ENCODE data around the gene PRR20D. TPM values are rescaled to one million over a fixed set of nuclear protein-coding genes. Genes with fewer than 3 reads are reported as not detected.
"Not testable (repeated sequence)": the region's sequence is repeated elsewhere in the genome, so short reads cannot be mapped to it uniquely, and the experiment has no call there.

The PRR20D gene
- total RNA-seq, 1 donor from 2014 or later: not detected

DNA sequence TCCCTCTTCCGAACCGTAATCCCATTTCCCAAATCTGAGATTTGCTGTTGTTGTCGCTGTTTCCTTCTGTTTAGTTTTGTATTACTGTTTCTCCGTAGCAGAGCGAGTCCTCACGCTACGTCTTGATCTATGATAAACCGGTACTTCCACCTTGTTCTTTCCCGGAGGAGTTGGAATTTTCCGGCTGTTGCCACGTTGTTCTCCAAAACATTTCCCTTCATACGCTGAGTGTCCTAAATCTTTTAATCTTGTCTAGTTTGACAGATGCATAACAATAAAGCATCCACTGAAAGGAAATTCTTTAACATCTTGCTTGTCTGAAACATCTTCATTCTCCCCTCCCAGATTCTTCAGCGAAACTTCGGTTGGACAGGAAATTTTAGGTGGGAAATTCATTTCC, 12.3 kb upstream of the PRR20D start:
- H3K4me1 ChIP-seq (ENCODE audit: control insufficient read depth in 3 of 3, insufficient read depth in 3 of 3, low read length in 3 of 3); H3K27ac ChIP-seq (ENCODE audit: low read depth, low read length); H3K36me3 ChIP-seq (ENCODE audit: control insufficient read depth in 3 of 3, insufficient read depth in 3 of 3, low read length in 3 of 3): not testable (repeated sequence)

DNA sequence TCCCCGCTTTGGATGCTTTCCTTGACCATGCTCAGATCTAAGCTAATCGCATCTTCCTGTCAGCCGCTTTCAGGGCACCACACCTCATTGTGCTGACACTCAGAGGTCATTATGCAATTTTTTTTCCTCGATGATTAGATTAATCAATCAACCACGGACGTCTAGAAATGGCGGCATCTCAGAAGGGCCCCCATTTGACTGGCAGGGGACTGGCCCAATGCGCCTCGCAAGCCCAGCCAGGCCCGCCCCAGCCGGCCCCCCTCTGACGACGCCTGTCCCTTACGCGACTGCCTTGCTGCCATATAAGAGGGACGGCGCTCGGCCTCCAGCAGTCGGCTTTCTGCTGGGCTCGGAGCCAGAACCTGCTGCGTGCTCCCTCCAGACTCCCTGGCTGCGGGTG, 6.7 kb upstream of the PRR20D start, which contains the start of gene PRR20C:
Gene PRR20C (plus strand): TSS at position 301 of the 400 bp plus-strand sequence. CDS start 387 bp downstream, outside the sequence.
- not testable (repeated sequence) for H3K9ac ChIP-seq (ENCODE audit: low read depth in 1 of 3, low read length in 3 of 3); H3K27me3 ChIP-seq (ENCODE audit: control insufficient read depth in 3 of 3, insufficient read depth in 3 of 3, low read length in 3 of 3)

More for the DNA sequence above, 12.3 kb upstream of the PRR20D start:
- not testable (repeated sequence) for H3K4me3 ChIP-seq (ENCODE audit: low read length in 3 of 3); H3K9ac ChIP-seq (ENCODE audit: low read depth in 1 of 3, low read length in 3 of 3); H3K27me3 ChIP-seq (ENCODE audit: control insufficient read depth in 3 of 3, insufficient read depth in 3 of 3, low read length in 3 of 3); H3K9me3 ChIP-seq (ENCODE audit: control insufficient read depth in 3 of 3, low read length in 3 of 3)

DNA sequence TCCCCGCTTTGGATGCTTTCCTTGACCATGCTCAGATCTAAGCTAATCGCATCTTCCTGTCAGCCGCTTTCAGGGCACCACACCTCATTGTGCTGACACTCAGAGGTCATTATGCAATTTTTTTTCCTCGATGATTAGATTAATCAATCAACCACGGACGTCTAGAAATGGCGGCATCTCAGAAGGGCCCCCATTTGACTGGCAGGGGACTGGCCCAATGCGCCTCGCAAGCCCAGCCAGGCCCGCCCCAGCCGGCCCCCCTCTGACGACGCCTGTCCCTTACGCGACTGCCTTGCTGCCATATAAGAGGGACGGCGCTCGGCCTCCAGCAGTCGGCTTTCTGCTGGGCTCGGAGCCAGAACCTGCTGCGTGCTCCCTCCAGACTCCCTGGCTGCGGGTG, 6.5 kb downstream of the PRR20D start, which contains the start of gene PRR20E:
Gene PRR20E (plus strand): TSS at position 301 of the 400 bp plus-strand sequence. CDS start 387 bp downstream, outside the sequence.
- H3K4me1 ChIP-seq (ENCODE audit: control insufficient read depth in 3 of 3, insufficient read depth in 3 of 3, low read length in 3 of 3); H3K36me3 ChIP-seq (ENCODE audit: control insufficient read depth in 3 of 3, insufficient read depth in 3 of 3, low read length in 3 of 3); H3K9me3 ChIP-seq (ENCODE audit: control insufficient read depth in 3 of 3, low read length in 3 of 3); H3K27ac ChIP-seq (ENCODE audit: low read depth, low read length); H3K4me3 ChIP-seq (ENCODE audit: low read length in 3 of 3); H3K27me3 ChIP-seq (ENCODE audit: control insufficient read depth in 3 of 3, insufficient read depth in 3 of 3, low read length in 3 of 3); H3K9ac ChIP-seq (ENCODE audit: low read depth in 1 of 3, low read length in 3 of 3): not testable (repeated sequence)

More for the DNA sequence above, 6.7 kb upstream of the PRR20D start, which contains the start of gene PRR20C:
- H3K4me1 ChIP-seq (ENCODE audit: control insufficient read depth in 3 of 3, insufficient read depth in 3 of 3, low read length in 3 of 3); H3K36me3 ChIP-seq (ENCODE audit: control insufficient read depth in 3 of 3, insufficient read depth in 3 of 3, low read length in 3 of 3); H3K9me3 ChIP-seq (ENCODE audit: control insufficient read depth in 3 of 3, low read length in 3 of 3); H3K4me3 ChIP-seq (ENCODE audit: low read length in 3 of 3); H3K27ac ChIP-seq (ENCODE audit: low read depth, low read length): not testable (repeated sequence)

DNA sequence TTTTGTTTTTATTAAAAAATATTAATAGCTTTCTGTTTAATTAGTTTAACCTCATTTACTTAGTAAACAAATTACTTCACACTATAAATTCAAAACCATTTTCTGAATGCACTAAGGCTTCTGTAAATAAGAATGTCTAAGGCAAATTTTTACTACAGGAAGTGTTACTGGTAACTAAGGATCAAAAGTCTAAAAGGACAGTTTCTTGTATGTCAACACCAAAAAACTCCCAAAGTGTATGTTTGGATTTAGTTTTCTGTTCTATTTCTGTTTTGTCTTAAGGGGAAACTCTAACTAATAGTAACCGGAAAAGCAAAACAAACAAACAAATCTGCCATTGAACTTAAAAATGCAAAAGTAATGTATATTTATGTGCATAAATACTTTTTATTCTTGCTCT, 31.2 kb downstream of the PRR20D start:
- Histone ChIP-seq H3K4me1 (ENCODE audit: control insufficient read depth in 3 of 3, insufficient read depth in 3 of 3, low read length in 3 of 3) (no peaks in the 10 kb centered on the region), H3K36me3 (ENCODE audit: control insufficient read depth in 3 of 3, insufficient read depth in 3 of 3, low read length in 3 of 3) (no peaks in the 10 kb centered on the region)

DNA sequence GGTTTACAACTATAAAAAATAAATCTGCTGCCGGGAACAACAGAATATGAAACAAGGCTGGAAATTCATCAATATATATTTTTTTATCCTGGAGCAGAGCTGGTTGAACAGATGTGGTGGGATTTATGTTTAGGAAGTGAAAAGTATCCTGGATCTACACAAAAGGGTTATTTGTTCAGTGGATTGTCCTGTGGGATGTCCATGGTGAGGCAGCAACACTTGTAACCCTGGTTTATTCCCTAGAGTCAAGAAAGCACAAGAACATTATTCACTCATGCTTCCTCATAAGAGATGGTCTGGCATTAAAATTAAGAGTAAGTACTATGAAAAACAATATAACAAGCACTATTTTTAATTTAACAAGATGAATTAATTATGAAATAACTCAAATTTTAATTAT, 52.6 kb downstream of the PRR20D start:
- Histone ChIP-seq H3K9me3 (ENCODE audit: control insufficient read depth in 3 of 3, low read length in 3 of 3) (no peaks in the 10 kb centered on the region), H3K27me3 (ENCODE audit: control insufficient read depth in 3 of 3, insufficient read depth in 3 of 3, low read length in 3 of 3) (no peaks in the 10 kb centered on the region), H3K4me3 (ENCODE audit: low read length in 3 of 3) (no peak overlapping the region), H3K4me1 (ENCODE audit: control insufficient read depth in 3 of 3, insufficient read depth in 3 of 3, low read length in 3 of 3) (no peaks in the 10 kb centered on the region), H3K36me3 (ENCODE audit: control insufficient read depth in 3 of 3, insufficient read depth in 3 of 3, low read length in 3 of 3) (no peaks in the 10 kb centered on the region), H3K27ac (ENCODE audit: low read depth, low read length) (no peak overlapping the region), H3K9ac (ENCODE audit: low read depth in 1 of 3, low read length in 3 of 3) (no peak overlapping the region)

More for the DNA sequence above, 31.2 kb downstream of the PRR20D start:
- H3K4me3 ChIP-seq (ENCODE audit: low read length in 3 of 3): no peak overlapping the region
- no peak overlapping the region for H3K9ac ChIP-seq (ENCODE audit: low read depth in 1 of 3, low read length in 3 of 3)
- H3K27ac ChIP-seq (ENCODE audit: low read depth, low read length): no peak overlapping the region
- H3K9me3 ChIP-seq (ENCODE audit: control insufficient read depth in 3 of 3, low read length in 3 of 3): no peaks in the 10 kb centered on the region
- no peaks in the 10 kb centered on the region for H3K27me3 ChIP-seq (ENCODE audit: control insufficient read depth in 3 of 3, insufficient read depth in 3 of 3, low read length in 3 of 3)

Small RNA genes lying within 50 kb of the gene (small RNA-seq; reads per million reads assigned to genes)
- not detected for gene PRR20FP

Other genes starting within 250 kb of the PRR20D start
- not detected for gene PRR20A, start 19.7 kb upstream of the PRR20D start, total RNA-seq
- not detected for gene PRR20B, start 13.1 kb upstream of the PRR20D start, total RNA-seq
- gene PRR20C, start 6.6 kb upstream of the PRR20D start, total RNA-seq: not detected
- gene PRR20E, start 6.6 kb downstream of the PRR20D start, total RNA-seq: not detected

All from skeletal muscle tissue (tissue), 5 donors.